ENCODE results near the gene DPP9.

Gene DPP9

GRCh38 chr19:4649392-4650047 lies 74.1 kb downstream of the DPP9 start:
- Histone ChIP-seq H3K9ac (ENCODE audit: low read depth in 1 of 2, low read length in 2 of 2) (no peak overlapping the region), H3K27me3 (ENCODE audit: control insufficient read depth in 1 of 2, insufficient read depth in 2 of 2, low read length in 2 of 2) (no peaks in the 10 kb centered on the region), H3K4me3 (ENCODE audit: low read depth in 1 of 2, low read length in 2 of 2) (no peak overlapping the region), H3K27ac (ENCODE audit: low read depth, low read length) (no peak overlapping the region), H3K36me3 (ENCODE audit: control insufficient read depth in 1 of 2, insufficient read depth in 2 of 2, low read length in 2 of 2) (peaks cover 0 to 24% of the 10 kb centered on the region in 2 donors), H3K4me1 (ENCODE audit: control insufficient read depth in 1 of 2, insufficient read depth in 2 of 2, low read length in 2 of 2) (no peaks in the 10 kb centered on the region), H3K9me3 (ENCODE audit: control insufficient read depth in 1 of 2, low read length in 2 of 2) (no peaks in the 10 kb centered on the region)

DNA sequence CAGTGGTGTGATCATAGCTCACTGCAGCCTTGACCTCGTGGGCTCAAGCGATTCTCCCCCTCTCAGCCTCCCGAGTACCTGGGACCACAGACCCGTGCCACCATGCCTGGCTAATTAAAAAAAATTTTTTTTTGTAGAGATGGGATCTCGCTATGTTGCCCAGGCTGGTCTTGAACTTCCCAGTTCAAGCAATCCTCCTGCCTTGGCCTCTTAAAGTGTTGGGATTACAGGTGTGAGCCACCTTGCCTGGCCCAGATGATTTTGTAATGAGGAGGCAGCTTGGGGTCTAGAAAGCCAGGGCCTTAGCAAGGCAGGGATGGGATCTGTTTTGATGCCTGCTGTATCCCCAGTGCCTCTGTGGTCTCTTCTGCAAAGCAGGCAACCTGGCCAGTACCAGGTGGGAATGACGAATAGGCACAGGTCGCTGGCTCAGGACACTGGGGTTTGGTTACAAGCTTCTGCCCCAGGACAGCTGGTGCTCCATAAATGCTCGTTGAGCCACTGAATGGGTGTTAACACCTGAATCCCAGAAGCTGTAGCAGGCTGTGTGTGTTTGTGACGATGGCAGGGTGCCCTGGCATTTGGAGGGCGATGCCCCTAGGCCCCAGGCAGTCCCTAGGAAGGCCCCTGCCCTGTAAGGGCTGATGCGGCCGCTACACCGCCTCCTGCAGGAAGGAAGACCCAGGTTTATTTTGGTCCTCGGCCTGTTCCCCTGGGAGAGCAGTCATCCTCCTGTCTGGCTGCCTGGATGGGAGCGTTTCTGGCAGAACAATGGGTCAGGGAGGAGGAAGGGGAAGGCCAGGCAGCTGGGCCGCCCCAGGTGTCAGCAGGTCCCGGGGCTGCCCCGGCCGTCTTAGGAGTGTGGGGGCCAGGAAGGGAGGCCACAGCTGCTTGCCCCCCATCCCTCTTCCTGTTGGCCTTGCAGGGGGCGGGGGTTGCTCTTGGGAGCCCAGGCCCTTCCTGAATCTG lies 75.7 kb downstream of the DPP9 start:
- Histone ChIP-seq H3K4me1 (ENCODE audit: control insufficient read depth in 1 of 2, insufficient read depth in 2 of 2, low read length in 2 of 2) (no peaks in the 10 kb centered on the region), H3K4me3 (ENCODE audit: low read depth in 1 of 2, low read length in 2 of 2) (no peak overlapping the region), H3K9ac (ENCODE audit: low read depth in 1 of 2, low read length in 2 of 2) (peak overlapping the region in 1 of 2 donors; percentile 18), H3K9me3 (ENCODE audit: control insufficient read depth in 1 of 2, low read length in 2 of 2) (no peaks in the 10 kb centered on the region), H3K27ac (ENCODE audit: low read depth, low read length) (peak overlapping the region; percentile 63), H3K27me3 (ENCODE audit: control insufficient read depth in 1 of 2, insufficient read depth in 2 of 2, low read length in 2 of 2) (no peaks in the 10 kb centered on the region), H3K36me3 (ENCODE audit: control insufficient read depth in 1 of 2, insufficient read depth in 2 of 2, low read length in 2 of 2) (peaks cover 0 to 18% of the 10 kb centered on the region in 2 donors)

- no peak overlapping the region for H3K9ac ChIP-seq (ENCODE audit: low read depth in 1 of 2, low read length in 2 of 2)
- no peak overlapping the region for H3K27ac ChIP-seq (ENCODE audit: low read depth, low read length)
- peaks cover under 1 to 6% of the 10 kb centered on the region in 2 donors for H3K4me1 ChIP-seq (ENCODE audit: control insufficient read depth in 1 of 2, insufficient read depth in 2 of 2, low read length in 2 of 2)
- H3K27me3 ChIP-seq (ENCODE audit: control insufficient read depth in 1 of 2, insufficient read depth in 2 of 2, low read length in 2 of 2) = no peaks in the 10 kb centered on the region
- no peaks in the 10 kb centered on the region for H3K9me3 ChIP-seq (ENCODE audit: control insufficient read depth in 1 of 2, low read length in 2 of 2)
- no peak overlapping the region for H3K4me3 ChIP-seq (ENCODE audit: low read depth in 1 of 2, low read length in 2 of 2)
- peaks cover 0 to 5% of the 10 kb centered on the region in 2 donors for H3K36me3 ChIP-seq (ENCODE audit: control insufficient read depth in 1 of 2, insufficient read depth in 2 of 2, low read length in 2 of 2)
Measured at GRCh38 chr19:4645718-4646117, 77.9 kb downstream of the DPP9 start.

DNA sequence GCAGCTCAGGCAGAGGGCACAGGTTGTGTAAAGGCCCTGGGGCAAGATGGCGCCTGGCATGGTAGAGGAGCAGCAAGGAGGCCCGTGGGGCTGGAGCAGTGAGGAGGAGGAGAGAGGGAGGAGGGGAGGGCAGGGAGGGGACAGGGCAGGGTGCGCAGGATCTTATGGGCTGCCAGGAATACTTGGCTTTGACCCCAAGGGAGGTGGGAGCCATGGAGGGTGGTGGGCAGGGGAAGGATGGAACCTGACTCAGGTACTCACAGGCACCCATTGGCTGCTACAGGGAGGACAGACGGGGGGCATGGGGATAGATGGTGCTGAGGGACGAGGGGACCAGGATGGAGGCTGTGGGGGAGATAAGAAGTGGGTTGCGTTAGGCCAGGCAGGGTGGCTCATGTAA lies 81.0 kb downstream of the DPP9 start:
- Histone ChIP-seq H3K27me3 (ENCODE audit: control insufficient read depth in 1 of 2, insufficient read depth in 2 of 2, low read length in 2 of 2) (no peaks in the 10 kb centered on the region), H3K9ac (ENCODE audit: low read depth in 1 of 2, low read length in 2 of 2) (no peak overlapping the region), H3K4me1 (ENCODE audit: control insufficient read depth in 1 of 2, insufficient read depth in 2 of 2, low read length in 2 of 2) (peaks cover 7 to 25% of the 10 kb centered on the region in 2 donors), H3K9me3 (ENCODE audit: control insufficient read depth in 1 of 2, low read length in 2 of 2) (no peaks in the 10 kb centered on the region), H3K4me3 (ENCODE audit: low read depth in 1 of 2, low read length in 2 of 2) (no peak overlapping the region), H3K36me3 (ENCODE audit: control insufficient read depth in 1 of 2, insufficient read depth in 2 of 2, low read length in 2 of 2) (no peaks in the 10 kb centered on the region), H3K27ac (ENCODE audit: low read depth, low read length) (no peak overlapping the region)

GRCh38 chr19:4641132-4641531 lies 82.5 kb downstream of the DPP9 start:
- Histone ChIP-seq H3K4me1 (ENCODE audit: control insufficient read depth in 1 of 2, insufficient read depth in 2 of 2, low read length in 2 of 2) (peaks cover 7 to 31% of the 10 kb centered on the region in 2 donors), H3K36me3 (ENCODE audit: control insufficient read depth in 1 of 2, insufficient read depth in 2 of 2, low read length in 2 of 2) (no peaks in the 10 kb centered on the region), H3K4me3 (ENCODE audit: low read depth in 1 of 2, low read length in 2 of 2) (peak overlapping the region; percentile 84 to 98), H3K9ac (ENCODE audit: low read depth in 1 of 2, low read length in 2 of 2) (peak overlapping the region; percentile 71 to 90), H3K9me3 (ENCODE audit: control insufficient read depth in 1 of 2, low read length in 2 of 2) (no peaks in the 10 kb centered on the region), H3K27ac (ENCODE audit: low read depth, low read length) (no peak overlapping the region), H3K27me3 (ENCODE audit: control insufficient read depth in 1 of 2, insufficient read depth in 2 of 2, low read length in 2 of 2) (no peaks in the 10 kb centered on the region)

DNA sequence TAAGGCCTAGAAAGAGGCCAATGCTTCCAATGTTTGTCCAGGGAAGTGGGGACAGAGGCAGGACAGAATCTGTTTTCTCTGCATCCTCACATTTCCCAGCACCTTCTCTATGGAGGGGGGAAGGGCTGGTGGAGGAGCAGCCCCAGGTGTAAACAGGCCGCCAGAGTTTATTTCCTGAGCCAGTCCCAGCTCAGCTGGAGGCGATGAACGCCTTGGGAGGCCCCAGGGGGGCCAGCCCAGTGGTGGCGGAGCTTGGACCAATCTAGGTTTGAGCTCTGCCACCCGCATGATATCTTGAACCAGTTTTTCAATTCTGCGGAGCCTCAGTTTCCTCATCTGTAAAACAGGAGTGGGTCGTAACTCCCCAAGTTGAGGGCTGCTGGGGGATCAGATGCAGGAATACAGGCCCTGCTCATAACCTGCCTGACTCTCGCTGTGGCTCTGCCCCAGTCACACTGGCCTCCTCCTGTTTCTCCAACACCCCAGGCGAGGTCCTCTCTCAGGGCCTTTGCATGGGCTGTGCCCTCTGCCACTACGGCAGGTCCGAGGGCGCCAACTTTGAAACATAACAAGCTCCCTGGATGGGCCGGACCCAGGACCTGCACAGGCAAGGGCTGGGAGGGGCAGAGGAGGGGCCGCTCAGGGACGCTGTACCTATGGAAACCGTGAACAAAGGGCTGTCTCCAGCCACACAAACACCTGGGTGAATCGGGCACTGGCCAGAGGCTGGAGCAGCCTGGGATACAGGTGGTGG lies 83.2 kb downstream of the DPP9 start:
- no peak overlapping the region for H3K27ac ChIP-seq (ENCODE audit: low read depth, low read length)
- H3K4me1 ChIP-seq (ENCODE audit: control insufficient read depth in 1 of 2, insufficient read depth in 2 of 2, low read length in 2 of 2) = peaks cover 7 to 31% of the 10 kb centered on the region in 2 donors
- peak overlapping the region; percentile 84 to 98 for H3K4me3 ChIP-seq (ENCODE audit: low read depth in 1 of 2, low read length in 2 of 2)
- peak overlapping the region; percentile 71 to 90 for H3K9ac ChIP-seq (ENCODE audit: low read depth in 1 of 2, low read length in 2 of 2)
- H3K27me3 ChIP-seq (ENCODE audit: control insufficient read depth in 1 of 2, insufficient read depth in 2 of 2, low read length in 2 of 2) = no peaks in the 10 kb centered on the region
- no peaks in the 10 kb centered on the region for H3K36me3 ChIP-seq (ENCODE audit: control insufficient read depth in 1 of 2, insufficient read depth in 2 of 2, low read length in 2 of 2)
- no peaks in the 10 kb centered on the region for H3K9me3 ChIP-seq (ENCODE audit: control insufficient read depth in 1 of 2, low read length in 2 of 2)

- Histone ChIP-seq H3K9me3 (ENCODE audit: control insufficient read depth in 1 of 2, low read length in 2 of 2) (no peaks in the 10 kb centered on the region), H3K9ac (ENCODE audit: low read depth in 1 of 2, low read length in 2 of 2) (peak overlapping the region; percentile 71 to 90), H3K4me1 (ENCODE audit: control insufficient read depth in 1 of 2, insufficient read depth in 2 of 2, low read length in 2 of 2) (peaks cover 7 to 31% of the 10 kb centered on the region in 2 donors), H3K27me3 (ENCODE audit: control insufficient read depth in 1 of 2, insufficient read depth in 2 of 2, low read length in 2 of 2) (no peaks in the 10 kb centered on the region), H3K36me3 (ENCODE audit: control insufficient read depth in 1 of 2, insufficient read depth in 2 of 2, low read length in 2 of 2) (no peaks in the 10 kb centered on the region), H3K27ac (ENCODE audit: low read depth, low read length) (peak overlapping the region; percentile 36), H3K4me3 (ENCODE audit: low read depth in 1 of 2, low read length in 2 of 2) (peak overlapping the region; percentile 84 to 98)
Measured at GRCh38 chr19:4639531-4640246, 84.0 kb downstream of the DPP9 start.

DNA sequence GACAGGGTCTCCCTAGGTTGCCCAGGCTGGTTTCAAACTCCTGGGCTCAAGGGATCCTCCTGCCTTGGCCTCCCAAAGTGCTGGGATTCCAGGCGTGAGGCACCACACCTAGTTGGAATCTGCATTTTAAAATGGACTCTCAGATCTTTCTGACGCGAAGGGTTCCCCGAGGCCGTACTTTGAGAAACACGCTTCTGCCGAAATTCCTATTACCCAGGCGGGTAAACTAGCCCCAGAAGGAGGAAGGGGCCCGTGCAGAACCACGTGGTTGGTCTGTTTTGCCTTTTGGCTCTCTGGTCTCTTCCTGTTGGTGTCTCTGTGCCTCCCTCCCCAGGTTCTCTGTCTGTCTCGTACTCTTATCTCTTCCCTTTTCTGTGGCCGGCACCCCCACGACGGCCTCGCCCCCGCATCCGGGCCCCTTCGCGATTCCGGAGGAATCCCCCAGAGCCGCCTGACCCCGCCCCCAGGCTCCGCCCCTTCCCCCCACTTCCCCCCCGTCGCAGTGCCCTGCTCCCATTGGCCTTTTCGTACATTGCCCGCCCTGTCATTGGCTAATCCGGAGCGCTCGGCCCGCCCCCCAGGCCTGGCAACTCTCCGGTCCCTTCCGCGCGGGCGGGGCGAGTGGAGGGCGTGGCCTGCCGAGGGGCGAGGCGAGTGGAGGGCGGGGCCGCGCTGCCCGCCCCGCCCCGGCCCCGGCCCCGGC lies 84.7 kb downstream of the DPP9 start, which contains the start of gene TNFAIP8L1:
Gene TNFAIP8L1, plus strand, starts transcription at position 689 of the 703 bp plus-strand sequence. CDS start 12,354 bp downstream, outside the sequence.
- Histone ChIP-seq H3K27me3 (ENCODE audit: control insufficient read depth in 1 of 2, insufficient read depth in 2 of 2, low read length in 2 of 2) (no peaks in the 10 kb centered on the region), H3K9ac (ENCODE audit: low read depth in 1 of 2, low read length in 2 of 2) (peak within 1 kb of the TSS; percentile 71 to 90), H3K27ac (ENCODE audit: low read depth, low read length) (peak within 1 kb of the TSS; percentile 36), H3K9me3 (ENCODE audit: control insufficient read depth in 1 of 2, low read length in 2 of 2) (no peaks in the 10 kb centered on the region), H3K36me3 (ENCODE audit: control insufficient read depth in 1 of 2, insufficient read depth in 2 of 2, low read length in 2 of 2) (no peaks in the 10 kb centered on the region), H3K4me3 (ENCODE audit: low read depth in 1 of 2, low read length in 2 of 2) (peak within 1 kb of the TSS; percentile 84 to 98), H3K4me1 (ENCODE audit: control insufficient read depth in 1 of 2, insufficient read depth in 2 of 2, low read length in 2 of 2) (peaks cover 7 to 31% of the 10 kb centered on the region in 2 donors)

DNA sequence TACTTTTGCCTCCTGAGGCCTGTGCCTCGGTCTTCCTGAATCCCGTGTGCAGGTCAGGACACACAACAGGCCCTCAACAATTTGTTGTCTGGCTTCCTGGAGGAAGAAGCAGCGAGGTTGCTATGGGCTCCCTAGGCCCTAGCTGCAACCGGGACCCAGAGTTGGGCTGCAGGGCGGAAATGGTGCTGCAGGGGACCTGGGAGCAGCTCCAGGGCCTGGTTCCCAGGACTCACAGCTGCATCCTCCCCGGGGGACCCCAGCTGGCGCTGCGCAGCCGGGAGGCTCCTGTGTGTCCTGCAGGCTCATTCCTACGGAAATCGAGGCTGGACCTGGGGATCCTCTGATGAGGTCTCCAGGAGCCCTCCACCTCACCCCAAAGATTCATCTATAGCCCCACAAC lies 85.3 kb downstream of the DPP9 start:
- H3K4me3 ChIP-seq (ENCODE audit: low read depth in 1 of 2, low read length in 2 of 2) = peak overlapping the region in 1 of 2 donors; percentile 5
- no peaks in the 10 kb centered on the region for H3K9me3 ChIP-seq (ENCODE audit: control insufficient read depth in 1 of 2, low read length in 2 of 2)
- H3K27ac ChIP-seq (ENCODE audit: low read depth, low read length) = no peak overlapping the region
- H3K4me1 ChIP-seq (ENCODE audit: control insufficient read depth in 1 of 2, insufficient read depth in 2 of 2, low read length in 2 of 2) = peaks cover 7 to 31% of the 10 kb centered on the region in 2 donors
- H3K27me3 ChIP-seq (ENCODE audit: control insufficient read depth in 1 of 2, insufficient read depth in 2 of 2, low read length in 2 of 2) = no peaks in the 10 kb centered on the region
- no peaks in the 10 kb centered on the region for H3K36me3 ChIP-seq (ENCODE audit: control insufficient read depth in 1 of 2, insufficient read depth in 2 of 2, low read length in 2 of 2)
- H3K9ac ChIP-seq (ENCODE audit: low read depth in 1 of 2, low read length in 2 of 2) = no peak overlapping the region

All from duodenal mucosa (tissue), 2 donors.